Keratinocyte (primary cell): Measurements from ENCODE around the gene GRIK4.

Experiments
- CTCF ChIP-seq, 3 experiments: IDR thresholded peaks in 1 of 3; conservative IDR thresholded peaks in 1 of 3; optimal IDR thresholded peaks in 1 of 3; 2 replicates in 2 of 3; 3 replicates in 1 of 3; pipeline versions ENCODE3 to v1.5.1; 2011; ENCODE audit warnings: low read length in 3 of 3, mild to moderate bottlenecking in 3 of 3, moderate library complexity in 2 of 3, control low read depth in 1 of 3, inconsistent platforms in 1 of 3; ENCODE audit not compliant: insufficient read depth in 2 of 3; ENCODE audit errors: extremely low read depth in 1 of 3
- EZH2 ChIP-seq: IDR thresholded peaks from one replicate; pipeline ENCODE4 v1.6.1; 2012; ENCODE audit warnings: inconsistent platforms, mild to moderate bottlenecking, low read length, moderate library complexity

- TF ChIP-seq CTCF (optimal IDR thresholded peaks at IDR 0.05 in 1 of 3, IDR thresholded peaks at IDR 0.05 in 1 of 3, conservative IDR thresholded peaks at IDR 0.05 in 1 of 3; ENCODE audit: extremely low read depth in 1 of 3, insufficient read depth in 2 of 3, low read length in 3 of 3): no peak
- no peak for TF ChIP-seq EZH2
These were observed 263.2 kb downstream of the GRIK4 start for GRCh38 chr11:120774591-120775386.
